Measurements from ENCODE around the gene MSTN.
"Not testable (repeated sequence)": the region's sequence is repeated elsewhere in the genome, so short reads cannot be mapped to it uniquely, and the experiment has no call there.

MSTN gene

DNA sequence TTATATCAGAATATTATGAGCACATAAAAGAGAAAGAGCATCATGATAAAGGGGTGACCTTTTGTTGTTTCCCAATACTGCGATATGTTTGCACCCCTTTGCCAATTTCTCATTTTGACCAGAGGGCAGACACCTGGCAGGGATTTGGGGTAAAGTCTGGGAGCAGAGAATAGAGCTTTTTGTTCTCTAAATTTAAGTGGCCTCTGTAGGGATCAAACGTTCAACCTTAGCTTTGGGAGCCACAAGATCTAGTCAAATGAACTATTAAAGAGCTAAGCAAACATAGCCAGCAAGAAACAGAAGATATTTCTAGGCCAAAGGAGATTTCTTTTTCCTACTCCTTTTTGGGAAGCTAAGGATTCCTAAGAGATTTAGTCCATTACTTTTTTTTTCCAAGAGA, 1.1 kb upstream of the MSTN start:
- no peak for DNase-seq (ENCODE audit: low read depth)

DNA sequence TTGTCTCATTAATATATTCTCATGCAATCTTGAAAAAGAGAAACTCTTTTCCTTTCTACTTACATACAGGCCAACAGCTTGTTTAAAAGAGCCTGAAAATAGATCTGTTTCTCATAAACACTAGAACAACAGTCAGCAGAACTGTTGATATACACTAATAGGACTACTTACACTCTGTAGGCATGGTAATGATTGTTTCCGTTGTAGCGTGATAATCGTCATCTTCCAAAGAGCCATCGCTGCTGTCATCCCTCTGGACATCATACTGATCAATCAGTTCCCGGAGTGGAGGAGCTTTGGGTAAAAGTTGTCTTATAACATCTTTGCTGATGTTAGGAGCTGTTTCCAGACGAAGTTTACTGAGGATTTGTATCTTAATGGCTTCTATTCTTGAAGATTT, 476 bp downstream of the MSTN start:
- no peak for DNase-seq (ENCODE audit: low read depth)

DNA sequence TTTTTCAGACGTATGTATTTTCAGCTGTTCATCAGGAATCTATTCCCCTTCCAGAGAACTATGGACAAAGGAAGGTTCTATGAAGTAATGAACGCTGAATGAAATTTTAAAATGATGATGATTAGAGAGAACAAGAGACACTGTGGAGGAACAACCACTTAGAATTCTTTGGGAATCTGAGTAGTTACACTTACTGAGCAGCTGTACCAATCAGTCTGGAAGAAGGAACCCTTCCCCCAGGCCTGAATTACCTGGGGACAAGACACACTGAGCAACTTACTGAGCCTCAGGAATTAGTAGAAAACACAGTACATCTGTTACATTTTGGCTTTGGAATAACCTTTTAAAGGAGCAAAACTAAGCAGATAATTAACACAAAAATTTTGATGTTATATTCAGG, 1.9 kb downstream of the MSTN start:
- DNase-seq (ENCODE audit: low read depth): no peak

DNA sequence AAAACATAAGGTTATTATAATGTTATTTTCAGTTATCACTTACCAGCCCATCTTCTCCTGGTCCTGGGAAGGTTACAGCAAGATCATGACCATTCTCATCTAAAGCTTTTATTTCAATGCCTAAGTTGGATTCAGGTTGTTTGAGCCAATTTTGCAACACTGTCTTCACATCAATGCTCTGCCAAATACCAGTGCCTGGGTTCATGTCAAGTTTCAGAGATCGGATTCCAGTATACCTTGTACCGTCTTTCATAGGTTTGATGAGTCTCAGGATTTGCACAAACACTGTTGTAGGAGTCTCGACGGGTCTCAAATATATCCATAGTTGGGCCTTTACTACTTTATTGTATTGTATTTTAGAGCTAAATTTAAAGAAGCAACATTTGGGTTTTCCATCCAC, 2.5 kb downstream of the MSTN start:
- DNase-seq (ENCODE audit: low read depth): no peak

DNA sequence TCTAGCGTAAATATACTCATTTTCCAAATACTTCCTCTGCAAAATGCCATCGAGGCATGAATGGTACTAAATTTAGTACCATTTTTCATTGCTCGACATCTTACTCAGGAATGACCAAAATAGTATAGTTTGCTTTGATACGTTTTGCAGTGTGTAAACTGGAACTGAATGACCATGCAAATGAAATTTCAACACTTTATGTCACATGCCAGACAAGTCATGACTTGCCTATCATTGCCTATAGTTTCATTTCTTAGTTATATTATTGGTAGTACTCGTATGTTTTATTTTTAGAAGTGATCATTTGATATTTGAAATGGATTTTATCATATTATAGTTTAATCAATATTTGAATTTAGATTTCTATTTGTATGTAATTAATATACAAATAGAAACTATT, 9.1 kb downstream of the MSTN start:
- DNase-seq (ENCODE audit: low read depth): no peak

DNA sequence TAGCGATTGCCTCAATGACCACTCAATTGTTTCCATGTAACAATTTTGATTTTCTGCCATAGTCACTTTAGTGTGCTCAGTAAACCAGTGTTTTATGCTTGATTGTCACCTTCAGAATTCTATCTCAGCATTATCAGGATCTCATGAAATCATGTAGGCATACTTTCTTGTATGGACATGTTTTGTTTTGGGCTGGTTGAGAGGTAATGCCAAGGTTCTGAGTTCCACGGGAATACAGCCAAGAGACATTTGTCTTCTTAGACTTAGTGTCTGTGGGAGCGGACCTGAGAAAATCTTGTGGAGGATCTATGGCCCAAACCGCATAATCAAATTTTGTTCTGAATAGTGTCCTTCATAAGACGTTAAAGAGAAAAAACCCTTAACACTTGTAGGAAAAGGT, 10.2 kb downstream of the MSTN start:
- DNase-seq (ENCODE audit: low read depth): no peak

DNA sequence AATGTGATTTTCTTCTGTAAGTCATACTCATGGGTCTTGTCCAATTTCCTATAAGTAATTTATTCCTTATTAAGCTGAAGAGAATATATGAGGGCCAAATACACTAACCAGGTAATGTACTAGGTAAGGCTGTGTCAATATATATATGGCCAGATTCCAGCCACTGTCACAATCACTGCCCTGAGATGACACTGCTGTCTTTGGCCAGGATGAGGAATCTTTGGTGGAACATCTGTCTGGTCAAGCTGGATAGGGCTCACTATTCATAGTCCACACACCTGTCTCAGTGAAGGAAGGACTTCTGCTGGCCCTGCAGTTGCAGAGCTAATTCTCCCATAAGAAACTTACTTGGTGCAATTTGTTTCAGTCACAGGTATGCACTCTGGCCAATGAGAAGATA, 11.3 kb downstream of the MSTN start:
- no peak for DNase-seq (ENCODE audit: low read depth)

DNA sequence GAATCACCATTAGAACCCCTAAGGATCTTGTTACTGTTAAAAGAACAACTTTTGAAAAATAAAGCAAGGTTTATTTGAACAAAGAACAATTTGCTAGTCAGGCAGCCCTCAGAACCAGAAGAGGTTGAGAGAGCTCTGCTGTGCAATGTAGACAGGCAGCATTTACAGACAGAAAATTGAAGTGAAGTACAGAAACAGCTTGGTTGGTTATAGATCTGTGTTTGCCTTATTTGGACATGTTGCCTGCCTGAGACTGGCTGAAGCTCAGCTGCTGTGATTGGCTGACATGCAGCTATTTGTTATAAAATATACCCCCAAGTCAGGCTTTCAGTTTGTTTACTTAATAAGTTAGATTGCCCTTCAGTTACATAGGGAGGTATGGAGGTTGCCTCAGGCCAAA, 12.5 kb downstream of the MSTN start:
- no peak for DNase-seq (ENCODE audit: low read depth)

DNA sequence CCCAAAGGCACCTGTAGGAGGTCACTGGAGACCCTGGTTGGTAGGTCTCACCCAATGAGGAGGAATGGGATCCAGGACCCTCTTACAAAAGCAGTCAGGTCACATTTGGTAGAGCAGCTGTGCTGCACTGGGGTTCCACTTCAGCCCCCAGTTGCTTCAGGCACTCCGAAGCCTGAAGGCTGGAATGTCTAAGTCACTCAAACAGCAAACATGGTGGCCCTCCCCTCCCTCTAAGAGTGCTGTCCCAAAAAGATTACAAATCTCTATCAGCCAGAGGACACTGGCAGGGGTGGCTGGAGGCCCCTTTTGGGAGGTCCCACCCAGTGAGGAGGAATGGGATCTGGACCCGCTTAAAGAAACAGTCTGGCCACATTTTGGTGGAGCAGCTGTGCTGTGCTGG, 17.7 kb downstream of the MSTN start:
- DNase-seq (ENCODE audit: low read depth): no peak

DNA sequence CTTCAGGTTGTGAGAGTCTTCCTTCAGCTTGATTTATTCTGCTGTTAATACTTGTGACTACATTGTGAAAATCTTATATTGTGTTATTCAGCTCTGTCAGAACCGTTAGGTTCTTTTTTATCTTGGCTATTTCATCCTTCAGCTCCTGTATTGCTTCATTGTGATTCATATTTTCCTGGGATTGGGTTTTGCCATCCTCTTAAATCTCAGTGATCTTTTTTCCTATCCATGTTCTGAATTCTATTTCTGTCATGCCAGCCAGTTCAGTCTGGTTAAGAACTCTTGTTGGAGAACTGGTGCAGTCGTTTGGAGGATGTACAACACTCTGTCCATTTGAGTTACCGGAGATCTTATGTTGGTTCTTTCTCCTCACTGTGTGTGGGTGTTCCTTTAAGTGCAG, 19.1 kb downstream of the MSTN start:
- DNase-seq (ENCODE audit: low read depth): no peak

DNA sequence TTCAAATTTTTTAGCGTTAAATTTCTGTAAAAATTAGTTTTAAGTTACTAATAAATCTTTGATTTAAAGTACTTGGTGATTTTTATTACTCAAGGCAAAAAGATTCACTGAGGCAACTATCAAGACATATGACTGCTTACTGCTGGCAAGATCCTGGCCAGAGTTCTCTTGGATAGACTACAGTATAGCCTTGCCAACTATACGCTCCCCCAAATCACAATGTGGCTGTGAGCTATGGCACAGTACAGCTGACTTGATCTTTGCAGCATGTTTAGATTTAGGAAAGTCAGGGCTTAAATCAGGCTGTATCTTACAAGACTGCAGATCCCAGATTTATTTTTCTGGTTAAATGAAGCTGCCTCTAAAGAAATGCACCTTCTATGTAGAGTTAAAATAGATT, 26.5 kb downstream of the MSTN start:
- DNase-seq (ENCODE audit: low read depth): no peak

DNA sequence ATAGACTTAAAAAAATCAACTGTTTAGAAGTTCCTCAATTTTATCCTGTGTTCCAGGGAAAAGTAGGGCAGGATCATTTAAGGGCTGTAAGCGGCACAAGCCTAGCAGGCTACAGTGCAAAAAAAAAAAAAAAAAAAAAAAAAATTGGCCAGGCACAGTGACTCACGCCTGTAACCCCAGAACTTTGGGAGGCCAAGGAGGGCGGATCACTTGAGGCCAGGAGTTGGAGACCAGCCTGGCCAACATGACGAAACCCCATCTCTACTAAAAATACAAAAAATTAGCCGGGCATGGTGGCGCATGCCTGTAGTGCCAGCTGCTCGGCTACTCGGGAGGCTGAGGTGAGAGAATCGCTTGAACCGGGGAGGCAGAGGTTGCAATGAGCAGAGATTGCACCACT, 28.1 kb downstream of the MSTN start:
- not testable (repeated sequence) for DNase-seq (ENCODE audit: low read depth)

DNA sequence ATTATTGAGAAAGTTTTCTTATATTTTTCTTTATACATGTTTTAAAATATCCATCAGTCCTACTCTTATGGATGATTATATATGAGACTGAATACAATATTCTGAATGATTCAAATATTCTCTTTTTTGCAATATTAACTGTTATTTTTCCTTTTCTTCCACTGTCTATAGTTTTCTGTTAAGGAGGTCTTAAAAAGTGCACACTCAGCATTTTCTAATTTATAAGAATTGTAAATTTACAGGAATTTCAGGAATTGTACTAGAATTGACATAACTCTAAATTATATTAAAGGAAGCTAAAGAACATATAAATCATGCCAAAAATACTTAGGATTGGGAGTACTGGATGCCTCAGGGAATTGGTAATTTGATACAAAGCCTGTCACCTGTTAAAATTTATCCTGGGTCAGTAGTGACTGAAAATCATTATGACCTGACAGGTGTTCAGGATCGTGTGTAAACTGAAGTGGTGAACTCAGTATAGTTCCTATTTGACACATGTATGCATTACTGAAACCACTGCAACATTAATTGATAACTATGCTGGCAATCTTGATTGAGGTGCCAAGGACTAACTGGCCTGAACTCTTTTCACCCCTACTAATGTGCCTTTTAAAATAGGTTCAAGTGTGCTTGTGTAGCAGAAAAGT, 30.4 kb downstream of the MSTN start:
- no peak for DNase-seq (ENCODE audit: low read depth)

DNA sequence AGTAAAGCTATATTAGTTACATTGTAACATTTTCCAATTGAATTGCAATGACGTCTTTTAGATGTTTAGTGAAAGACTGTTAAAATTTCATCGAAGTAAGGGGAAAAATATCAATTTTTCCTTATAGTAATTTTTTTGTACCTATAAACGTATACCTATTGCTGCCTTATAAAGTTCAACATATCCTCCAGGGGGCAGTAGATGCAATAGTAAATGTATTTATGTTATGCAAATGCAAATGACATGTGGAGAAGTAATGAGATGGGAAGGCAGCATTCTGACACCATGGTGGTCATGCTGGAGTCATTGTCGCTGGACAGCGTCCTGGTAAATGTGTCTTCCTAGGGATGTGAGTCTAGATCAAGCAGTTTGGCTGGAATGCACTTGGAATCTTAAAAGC, 38.7 kb downstream of the MSTN start:
- no peak for DNase-seq (ENCODE audit: low read depth)

DNA sequence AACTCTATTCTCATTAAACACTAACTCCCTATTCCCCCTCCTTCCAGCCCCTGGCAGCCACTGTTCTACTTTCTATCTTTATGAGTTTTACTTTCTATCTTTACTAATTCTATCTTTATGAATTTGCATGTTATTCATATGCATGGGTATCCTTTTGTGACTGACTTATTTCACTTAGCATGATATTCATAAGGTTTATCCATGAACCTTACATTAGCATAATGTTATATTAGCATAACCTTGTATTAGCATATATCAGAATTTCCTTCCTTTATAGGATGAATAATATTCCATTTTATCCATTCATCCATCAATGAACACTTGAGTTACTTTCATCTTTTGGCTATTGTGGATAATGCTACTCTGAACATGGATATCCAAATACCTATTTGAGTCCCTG, 41.8 kb downstream of the MSTN start:
- DNase-seq (ENCODE audit: low read depth): no peak

DNA sequence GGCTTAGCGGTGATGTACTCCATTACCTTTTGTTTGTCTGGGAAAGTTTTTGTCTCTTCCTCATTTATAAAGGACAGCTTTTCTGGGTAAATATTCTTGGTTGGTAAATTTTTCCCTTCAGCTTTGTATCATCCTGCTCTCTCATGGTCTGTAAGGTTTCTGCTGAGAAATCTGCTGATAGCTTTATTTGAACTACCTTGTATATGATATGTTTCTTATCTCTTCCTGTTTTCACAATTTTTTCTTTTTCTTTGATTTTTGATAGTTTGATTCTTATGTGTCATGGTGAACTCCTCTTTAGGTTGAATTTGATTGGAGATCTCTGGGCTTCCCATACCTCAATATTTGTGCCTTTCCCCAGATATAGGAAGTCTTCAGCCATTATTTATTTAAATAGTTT, 44.7 kb downstream of the MSTN start:
- no peak for DNase-seq (ENCODE audit: low read depth)

DNA sequence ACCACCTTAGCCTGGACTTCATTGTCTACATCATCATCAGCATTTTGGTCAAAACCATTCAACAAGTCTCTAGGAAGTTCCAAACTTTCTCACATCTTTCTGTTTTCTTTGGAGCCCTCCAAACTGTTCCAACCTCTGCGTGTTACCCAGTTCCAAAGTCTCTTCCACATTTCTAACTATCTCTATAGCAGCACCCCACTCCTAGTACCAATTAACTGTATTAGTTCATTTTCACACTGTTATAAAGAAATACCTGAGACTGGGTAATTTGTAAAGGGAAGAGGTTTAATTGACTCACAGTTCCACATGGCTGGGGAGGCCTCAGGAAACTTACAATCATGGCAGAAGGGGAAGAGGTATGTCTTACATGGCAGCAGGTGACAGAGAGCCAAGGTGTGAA, 46.6 kb downstream of the MSTN start:
- not testable (repeated sequence) for DNase-seq (ENCODE audit: low read depth)
